Heart right ventricle (tissue), 16 donors: Measurements from ENCODE around the gene UBAC2. TPM values are rescaled to one million over a fixed set of nuclear protein-coding genes. Genes with fewer than 3 reads are reported as not detected.

Experiments used
- ATAC-seq, 8 donors: fragments of 200-7000 bp; cut with Tn5 transposase; one replicate each; pipeline ENCODE4 v1.9.1; 2020; ENCODE audit warnings: mild to moderate bottlenecking in 8 of 8, moderate library complexity in 8 of 8, moderate number of reproducible peaks in 1 of 8
- DNase-seq, 2 donors: peaks; one replicate each; pipeline ENCODE4 v3.0.0-alpha.2; 2020
- H3K27ac ChIP-seq, 10 donors: fragments of 200-600 bp; sonication (generic) in 2 of 10; one replicate each; pipeline versions ENCODE4 v1.5.0 to v1.8.0; 2020 to 2022; ENCODE audit warnings: mild to moderate bottlenecking in 3 of 10
- H3K27me3 ChIP-seq, 7 donors: fragments of 200-600 bp; one replicate each; pipeline ENCODE4 v1.8.0; 2021 to 2022; ENCODE audit warnings: mild to moderate bottlenecking in 2 of 7
- H3K36me3 ChIP-seq, 9 donors: fragments of 200-600 bp; sonication (generic) in 1 of 9; one replicate each; pipeline versions ENCODE4 v1.5.0 to v1.8.0; 2020 to 2022; ENCODE audit warnings: mild to moderate bottlenecking in 2 of 9
- H3K4me1 ChIP-seq, 9 donors: fragments of 200-600 bp; sonication (generic) in 1 of 9; one replicate each; pipeline versions ENCODE4 v1.5.0 to v1.8.0; 2020 to 2022; ENCODE audit warnings: mild to moderate bottlenecking in 4 of 9
- H3K4me3 ChIP-seq, 10 donors: fragments of 200-600 bp; sonication (generic) in 2 of 10; one replicate each; pipeline versions ENCODE4 v1.5.0 to v1.8.0; 2020 to 2022; ENCODE audit warnings: mild to moderate bottlenecking in 7 of 10, moderate library complexity in 2 of 10
- H3K9me3 ChIP-seq, 11 donors: fragments of 200-600 bp in 10 of 11; sonication (generic) in 2 of 11; one replicate each; pipeline versions ENCODE4 v1.5.0 to v1.8.0; 2013 to 2022; ENCODE audit warnings: mild to moderate bottlenecking in 2 of 11, control low read depth in 1 of 11, moderate library complexity in 1 of 11
- WGBS, 2 donors: extraction: QIAGEN DNeasy Blood & Tissue Kit; methylation state at CpG; one replicate each; pipeline ENCODE4 v1.1.7; 2013; ENCODE audit warnings: inconsistent platforms in 1 of 2; 5-methylcytosine and 5-hydroxymethylcytosine counted together
- intact Hi-C, 10 donors: fragments of 100-400 bp; cut with DNase I; formaldehyde crosslinking; loops; one replicate each; pipeline versions ENCODE4 v1.11.1 to v1.14.2; 2022
- polyA plus RNA-seq, 2 donors: library from polyadenylated mRNA; stranded (reverse); fragments of 200-250 nt; gene quantifications; one replicate each; pipeline ENCODE4 v1.2.3, GENCODE V29; 2013
- total RNA-seq, 10 donors: library from RNA; stranded (reverse); fragmentation: NEBNext Ultra II Directional in 3 of 10; extraction: Animal tissue kit (Norgen Biotek cat#: 25700) in 3 of 10; gene quantifications; one replicate each; pipeline versions ENCODE4 v1.2.1 to v1.2.4, GENCODE V29; 2021 to 2023
- TF ChIP-seq, protein P1 (sequence below), 9 donors: fragments of 200-600 bp; sonication (generic) in 2 of 9; IDR thresholded peaks; one replicate each; pipeline versions ENCODE4 v1.5.0 to v1.8.0; 2021 to 2022; ENCODE audit warnings: antibody characterized with exemption in 9 of 9, mild to moderate bottlenecking in 5 of 9, moderate library complexity in 1 of 9
- donor health status: Arrhythmogenic right ventricular cardiomyopathy.
- donor health status: ischemic (EF 13 %, LVEDD 7.1; RV severe dilation, severe dysfunction).
- donor health status: healthy with polysubstance abuse.
- donor health status: DM: no; HTN: yes; CAD: no.
- donor health status: DM: no; HTN: no; CAD: no.
- donor health status: ischemic (EF 25% LVEDD 6.9; RV normal size, moderate dysfunction).
- donor health status: ischemic (EF 25% LVEDD 5.7; RV mildly dilated, moderate dysfunction).
- donor health status: healthy.
- donor health status: DM: yes; HTN: yes; CAD: no.
- donor health status: Ischemic cardiomyopathy.
- donor health status: ischemic (EF 35%, LVEDD 5.7; RV mildly dilated, moderate dysfunction).
- donor health status: nonischemic (EF 11% LVEDD 7.7; RV severe dilation, severe dysfunction).
- donor health status: DM: yes; HTN: yes; CAD: no.
- donor health status: PGD.
- donor health status: ischemic (EF 29% LVEDD 5.4; RV normal size, mild dysfunction).
- donor health status: nonischemic (EF 23%, LVEDD 6.1; RV moderate dilation, normal function).

UBAC2 gene
- total and polyA plus RNA-seq, 12 donors: 31.8 to 60.4 (median 47.0) TPM

- TF ChIP-seq, protein P1, sequence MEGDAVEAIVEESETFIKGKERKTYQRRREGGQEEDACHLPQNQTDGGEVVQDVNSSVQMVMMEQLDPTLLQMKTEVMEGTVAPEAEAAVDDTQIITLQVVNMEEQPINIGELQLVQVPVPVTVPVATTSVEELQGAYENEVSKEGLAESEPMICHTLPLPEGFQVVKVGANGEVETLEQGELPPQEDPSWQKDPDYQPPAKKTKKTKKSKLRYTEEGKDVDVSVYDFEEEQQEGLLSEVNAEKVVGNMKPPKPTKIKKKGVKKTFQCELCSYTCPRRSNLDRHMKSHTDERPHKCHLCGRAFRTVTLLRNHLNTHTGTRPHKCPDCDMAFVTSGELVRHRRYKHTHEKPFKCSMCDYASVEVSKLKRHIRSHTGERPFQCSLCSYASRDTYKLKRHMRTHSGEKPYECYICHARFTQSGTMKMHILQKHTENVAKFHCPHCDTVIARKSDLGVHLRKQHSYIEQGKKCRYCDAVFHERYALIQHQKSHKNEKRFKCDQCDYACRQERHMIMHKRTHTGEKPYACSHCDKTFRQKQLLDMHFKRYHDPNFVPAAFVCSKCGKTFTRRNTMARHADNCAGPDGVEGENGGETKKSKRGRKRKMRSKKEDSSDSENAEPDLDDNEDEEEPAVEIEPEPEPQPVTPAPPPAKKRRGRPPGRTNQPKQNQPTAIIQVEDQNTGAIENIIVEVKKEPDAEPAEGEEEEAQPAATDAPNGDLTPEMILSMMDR (IDR thresholded peaks at IDR 0.05): no peak
- intact Hi-C loops: no loop called here
- H3K4me3 ChIP-seq: no peak overlapping the region
- H3K36me3 ChIP-seq: no peaks in the 10 kb centered on the region
- H3K27me3 ChIP-seq: no peaks in the 10 kb centered on the region
- H3K27ac ChIP-seq: no peak overlapping the region
- no peaks in the 10 kb centered on the region for H3K9me3 ChIP-seq
- peaks cover 0 to 4% (median 0%) of the 10 kb centered on the region in 9 donors for H3K4me1 ChIP-seq
- DNase-seq (no peak), ATAC-seq (no peak)
Observed at GRCh38 chr13:99192480-99192879, 8.2 kb upstream of the UBAC2 start.

GRCh38 chr13:99193152-99193551 lies 7.5 kb upstream of the UBAC2 start:
- Histone ChIP-seq H3K4me3 (no peak overlapping the region), H3K9me3 (no peaks in the 10 kb centered on the region), H3K4me1 (peaks cover 0 to 4% (median 0%) of the 10 kb centered on the region in 9 donors), H3K36me3 (no peaks in the 10 kb centered on the region), H3K27me3 (no peaks in the 10 kb centered on the region), H3K27ac (no peak overlapping the region)
- WGBS, 2 donors: 82 to 84% methylated on average over 4 of the region's 4 CpGs
- ATAC-seq (no peak), DNase-seq (no peak)
- intact Hi-C loops: no loop called here
- TF ChIP-seq, protein P1 (IDR thresholded peaks at IDR 0.05): no peak

DNA sequence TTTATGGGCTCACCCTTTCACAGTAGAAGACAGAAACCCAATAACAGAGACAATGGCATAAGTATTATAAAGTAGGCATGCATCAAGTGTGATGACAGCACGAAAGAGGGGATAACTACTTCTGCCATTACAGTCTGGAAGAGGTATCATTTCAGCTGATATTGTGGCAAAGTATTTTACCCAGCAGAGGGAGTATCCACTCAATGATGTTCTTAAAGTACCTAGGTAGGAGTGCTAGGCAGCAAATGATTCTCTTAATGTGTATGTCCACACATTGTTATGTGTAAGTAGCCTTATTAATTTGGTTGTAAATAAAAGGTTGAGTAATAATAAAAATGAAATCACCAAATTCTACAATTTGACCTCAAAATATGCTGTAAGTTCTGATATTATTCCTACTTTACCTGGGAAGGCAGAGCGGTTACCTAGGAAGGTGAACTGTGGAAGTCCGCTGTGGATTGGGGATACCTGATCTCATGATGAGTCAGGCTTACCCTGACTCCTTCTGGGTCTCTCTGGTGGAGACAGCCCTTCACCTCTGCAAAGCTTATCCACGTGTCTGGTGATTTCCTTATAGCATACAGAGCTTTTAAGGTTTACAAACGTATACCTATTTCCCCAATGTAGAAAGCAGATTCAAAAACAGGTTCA lies 4.1 kb upstream of the UBAC2 start:
- H3K4me1 ChIP-seq: peaks cover 0 to 17% (median 3%) of the 10 kb centered on the region in 9 donors
- H3K4me3 ChIP-seq: no peak overlapping the region
- TF ChIP-seq, protein P1 (IDR thresholded peaks at IDR 0.05): peak in 2 of 9 donors; percentile 7 to 31
- H3K27me3 ChIP-seq: no peaks in the 10 kb centered on the region
- intact Hi-C loops: loop anchor here in 2 of 10 donors (5.0 kb wide), 1 partner anchor 71 kb away; no protein-coding TSS in a partner anchor
- H3K27ac ChIP-seq: no peak overlapping the region
- ATAC-seq (no peak), DNase-seq (no peak)
- WGBS, 2 donors: 88 to 90% methylated on average over 5 of the region's 5 CpGs
- no peaks in the 10 kb centered on the region for H3K9me3 ChIP-seq
- H3K36me3 ChIP-seq: no peaks in the 10 kb centered on the region

DNA sequence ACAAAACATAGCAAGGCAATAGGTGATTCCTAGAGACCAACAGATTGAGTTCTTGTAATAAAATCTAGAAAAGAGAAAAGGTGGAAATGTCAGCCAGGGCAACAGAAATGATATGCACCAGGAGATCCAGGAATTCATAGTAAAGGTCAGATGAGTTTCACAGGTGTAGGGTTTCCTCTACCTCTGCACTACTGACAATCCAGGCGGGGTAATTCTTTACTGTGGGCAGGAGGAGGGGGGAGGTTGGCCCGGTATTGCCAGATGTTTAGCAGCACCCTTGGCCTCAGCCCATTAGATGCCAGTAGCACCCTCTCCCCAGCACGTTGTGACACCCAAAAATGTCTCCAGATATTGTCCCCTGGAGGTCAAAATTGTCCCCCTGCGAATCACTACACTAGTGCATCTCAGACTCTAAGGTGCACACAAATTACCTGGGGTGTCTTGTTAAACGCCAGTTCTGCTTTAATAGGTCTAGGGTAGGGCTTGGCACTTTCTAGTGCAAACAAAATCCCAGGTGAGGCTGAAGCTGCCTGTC lies 3.5 kb upstream of the UBAC2 start:
- no peaks in the 10 kb centered on the region for H3K36me3 ChIP-seq
- WGBS, 2 donors: 64 to 74% methylated on average over 5 of the region's 5 CpGs
- no peaks in the 10 kb centered on the region for H3K27me3 ChIP-seq
- no peak overlapping the region for H3K4me3 ChIP-seq
- no peak overlapping the region for H3K27ac ChIP-seq
- ATAC-seq (no peak), DNase-seq (no peak)
- H3K4me1 ChIP-seq: peaks cover 0 to 19% (median 8%) of the 10 kb centered on the region in 9 donors
- no peaks in the 10 kb centered on the region for H3K9me3 ChIP-seq
- TF ChIP-seq, protein P1 (IDR thresholded peaks at IDR 0.05): no peak
- intact Hi-C loops: loop anchor here in 2 of 10 donors (5.0 kb wide), 1 partner anchor 70 kb away; no protein-coding TSS in a partner anchor
